ENCODE results near the gene MRPL50.

- TF ChIP-seq POLR2A (IDR thresholded peaks at IDR 0.05; ENCODE audit: low read length) (no peak), EP300 (IDR thresholded peaks at IDR 0.05) (no peak), MAX (IDR thresholded peaks at IDR 0.05) (no peak), CTCF (IDR thresholded peaks at IDR 0.05) (no peak)
Observed at GRCh38 chr9:101442318-101442717, 43.9 kb upstream of the MRPL50 start.

All from A549 (cell line).